Activated T-helper 1 cell treated with anti-CD3 and anti-CD28 coated beads, Interleukin-2, amount 50 U/mL, for 16 hours (primary cell): ENCODE data around the gene EPHB2.

ENCODE experiments used
- DNase-seq, 2 donors: peaks; one replicate each; pipeline ENCODE4 v3.0.0-alpha.2; 2020; ENCODE audit warnings: low read depth in 1 of 2, low spot score in 1 of 2

The EPHB2 gene

DNA sequence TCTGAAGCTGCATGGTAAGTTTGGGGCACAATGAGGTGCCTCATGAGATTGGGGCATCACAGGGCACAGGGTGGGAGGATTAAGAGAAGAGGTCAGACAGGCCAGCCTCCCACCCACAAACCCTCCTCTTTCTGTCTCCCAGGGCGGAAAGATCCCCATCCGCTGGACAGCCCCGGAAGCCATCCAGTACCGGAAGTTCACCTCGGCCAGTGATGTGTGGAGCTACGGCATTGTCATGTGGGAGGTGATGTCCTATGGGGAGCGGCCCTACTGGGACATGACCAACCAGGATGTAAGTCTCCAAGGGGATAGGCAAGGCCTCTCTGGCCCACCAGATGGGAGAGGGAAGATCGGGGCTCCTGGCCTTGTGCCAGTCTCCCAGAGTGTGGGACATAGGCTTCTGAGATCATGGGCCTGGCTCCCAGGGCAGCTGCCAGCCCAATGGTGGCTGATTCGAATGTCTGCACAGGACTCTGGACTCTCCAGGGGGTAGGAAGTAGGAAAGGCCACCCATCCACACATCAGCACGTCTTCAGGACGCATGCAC, 198.3 kb downstream of the EPHB2 start:
- DNase-seq, result no peak

DNA sequence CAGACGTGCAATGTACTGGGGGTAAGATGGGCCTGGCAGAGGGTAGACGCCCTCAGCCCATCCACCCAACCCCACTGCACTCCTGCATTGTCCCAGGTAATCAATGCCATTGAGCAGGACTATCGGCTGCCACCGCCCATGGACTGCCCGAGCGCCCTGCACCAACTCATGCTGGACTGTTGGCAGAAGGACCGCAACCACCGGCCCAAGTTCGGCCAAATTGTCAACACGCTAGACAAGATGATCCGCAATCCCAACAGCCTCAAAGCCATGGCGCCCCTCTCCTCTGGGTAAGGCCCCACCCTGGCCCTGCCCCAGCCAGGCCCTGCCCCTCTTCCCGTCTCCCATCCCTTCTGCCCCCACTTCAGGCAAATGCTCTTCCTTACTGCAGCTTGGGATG, 199.6 kb downstream of the EPHB2 start:
- no peak for DNase-seq

GRCh38 chr1:22910986-22911651, 200.5 kb downstream of the EPHB2 start:
- no peak for DNase-seq

- no peak for DNase-seq
Measured at GRCh38 chr1:22912311-22912710, 201.7 kb downstream of the EPHB2 start.

DNA sequence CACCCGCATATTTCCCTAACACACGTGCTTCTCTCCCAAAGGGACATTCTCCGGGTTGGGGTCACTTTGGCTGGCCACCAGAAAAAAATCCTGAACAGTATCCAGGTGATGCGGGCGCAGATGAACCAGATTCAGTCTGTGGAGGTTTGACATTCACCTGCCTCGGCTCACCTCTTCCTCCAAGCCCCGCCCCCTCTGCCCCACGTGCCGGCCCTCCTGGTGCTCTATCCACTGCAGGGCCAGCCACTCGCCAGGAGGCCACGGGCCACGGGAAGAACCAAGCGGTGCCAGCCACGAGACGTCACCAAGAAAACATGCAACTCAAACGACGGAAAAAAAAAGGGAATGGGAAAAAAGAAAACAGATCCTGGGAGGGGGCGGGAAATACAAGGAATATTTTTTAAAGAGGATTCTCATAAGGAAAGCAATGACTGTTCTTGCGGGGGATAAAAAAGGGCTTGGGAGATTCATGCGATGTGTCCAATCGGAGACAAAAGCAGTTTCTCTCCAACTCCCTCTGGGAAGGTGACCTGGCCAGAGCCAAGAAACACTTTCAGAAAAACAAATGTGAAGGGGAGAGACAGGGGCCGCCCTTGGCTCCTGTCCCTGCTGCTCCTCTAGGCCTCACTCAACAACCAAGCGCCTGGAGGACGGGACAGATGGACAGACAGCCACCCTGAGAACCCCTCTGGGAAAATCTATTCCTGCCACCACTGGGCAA, 202.9 kb downstream of the EPHB2 start:
- DNase-seq, result no peak

GRCh38 chr1:22914156-22914555, 203.5 kb downstream of the EPHB2 start:
- no peak for DNase-seq

GRCh38 chr1:22914633-22915217, 204.1 kb downstream of the EPHB2 start:
- DNase-seq, result no peak

DNA sequence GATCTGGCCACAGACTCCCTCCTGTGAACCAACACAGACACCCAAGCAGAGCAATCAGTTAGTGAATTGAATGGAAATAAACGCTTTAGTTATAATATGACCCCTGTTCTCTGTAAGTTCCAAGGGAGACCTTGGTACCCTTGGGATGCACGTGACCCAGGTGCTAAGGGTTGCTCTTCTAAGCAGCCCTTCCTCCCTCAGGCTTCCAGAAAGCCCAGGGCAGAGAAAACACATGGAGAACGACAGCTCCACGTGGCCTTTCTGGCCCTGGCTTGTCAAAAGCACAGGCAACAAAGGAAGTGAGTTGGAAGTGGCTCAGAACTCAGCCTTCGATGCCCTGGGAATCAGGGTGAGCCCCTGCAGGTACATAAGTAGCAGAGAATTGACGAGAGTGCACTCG, 204.6 kb downstream of the EPHB2 start:
- no peak for DNase-seq

- DNase-seq, result no peak
Measured at GRCh38 chr1:22915816-22916470, 205.3 kb downstream of the EPHB2 start.

GRCh38 chr1:22916471-22916820, 205.8 kb downstream of the EPHB2 start:
- DNase-seq, result no peak

DNA sequence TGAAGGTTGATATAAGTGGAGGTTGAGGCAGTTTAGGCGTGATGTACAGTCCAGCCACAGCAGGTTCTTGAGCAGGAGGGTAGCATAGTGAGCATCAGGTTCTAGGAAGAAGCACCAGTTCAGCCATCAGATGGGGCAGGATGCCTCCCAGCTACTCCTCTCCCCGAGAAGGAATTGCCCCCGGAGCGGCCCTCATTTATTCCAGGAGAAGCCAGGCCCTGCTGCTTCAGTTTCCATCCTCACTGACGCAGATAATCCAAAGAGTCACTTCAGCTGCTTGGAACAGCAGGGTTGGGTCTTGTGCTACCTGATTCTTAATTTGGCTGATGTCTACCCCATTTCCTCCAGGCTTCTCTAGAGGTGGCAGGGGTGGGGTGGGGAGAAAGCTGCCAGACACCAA, 207.3 kb downstream of the EPHB2 start:
- no peak for DNase-seq

DNA sequence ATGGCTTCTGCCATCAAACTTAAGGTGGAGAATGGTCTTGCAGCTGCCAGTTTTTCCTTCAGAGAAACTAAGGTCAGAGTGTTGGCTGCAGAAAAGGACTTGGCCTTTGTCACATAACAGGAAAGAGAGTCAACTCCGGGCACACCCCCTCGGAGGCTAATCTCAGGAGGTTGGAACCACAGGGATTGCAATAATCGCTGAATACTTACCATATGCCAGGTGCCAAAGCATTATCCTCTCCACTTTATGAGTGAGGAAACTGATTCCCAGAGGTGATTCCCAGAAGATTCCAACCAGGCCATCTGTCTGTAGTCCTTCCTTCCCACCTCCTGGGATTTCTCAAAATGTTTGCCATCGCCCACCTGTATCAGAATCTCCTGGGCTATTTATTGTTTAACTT, 208.0 kb downstream of the EPHB2 start:
- DNase-seq, result no peak

GRCh38 chr1:22919341-22920025, 208.8 kb downstream of the EPHB2 start:
- no peak for DNase-seq

- DNase-seq, result no peak
Measured at GRCh38 chr1:22920026-22920733, 209.5 kb downstream of the EPHB2 start.

- no peak for DNase-seq
Measured at GRCh38 chr1:22920734-22921451, 210.3 kb downstream of the EPHB2 start.

- no peak for DNase-seq
Measured at GRCh38 chr1:22921452-22922126, 210.9 kb downstream of the EPHB2 start.

DNA sequence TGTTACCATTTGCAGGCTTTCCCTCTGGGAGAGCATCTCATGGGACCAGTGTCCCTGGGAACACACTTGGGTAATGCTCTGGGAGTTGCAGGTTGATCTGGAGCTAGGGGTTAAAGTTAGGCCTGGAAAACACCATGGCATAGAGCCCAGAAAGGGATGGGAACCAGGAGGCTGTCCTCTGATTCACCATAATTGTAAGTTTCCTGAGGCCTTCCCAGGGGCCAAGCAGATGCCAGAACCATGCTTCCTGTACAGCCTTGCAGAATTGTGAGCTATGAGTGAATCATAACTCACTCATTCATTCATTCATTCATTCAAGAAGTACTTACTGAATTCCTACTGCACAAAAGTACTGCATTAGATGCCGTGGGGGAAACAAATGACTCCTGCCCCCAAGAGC, 212.0 kb downstream of the EPHB2 start:
- no peak for DNase-seq

- DNase-seq, result no peak
Measured at GRCh38 chr1:22925111-22925510, 214.5 kb downstream of the EPHB2 start.

GRCh38 chr1:22930240-22930912, 219.7 kb downstream of the EPHB2 start:
- DNase-seq, result no peak
